Osteocyte (in vitro differentiated cells): ENCODE results near the gene SHISA5. TPM values are rescaled to one million over a fixed set of nuclear protein-coding genes. Genes with fewer than 3 reads are reported as not detected.

Experiments used
- DNase-seq: peaks from one replicate; pipeline ENCODE4 v3.0.0; 2021; ENCODE audit warnings: mixed read lengths; ENCODE audit not compliant: unreplicated experiment; ENCODE audit errors: extremely low spot score
- H3K27ac Mint-ChIP-seq: one replicate; pipeline ENCODE4 v1.8.0; 2021; ENCODE audit warnings: mild to moderate bottlenecking, mixed read lengths; ENCODE audit not compliant: unreplicated experiment
- H3K27me3 Mint-ChIP-seq: one replicate; pipeline ENCODE4 v1.8.0; 2021; ENCODE audit warnings: mixed read lengths; ENCODE audit not compliant: unreplicated experiment
- H3K36me3 Mint-ChIP-seq: one replicate; pipeline ENCODE4 v1.8.0; 2021; ENCODE audit warnings: mixed read lengths; ENCODE audit not compliant: unreplicated experiment
- H3K4me1 Mint-ChIP-seq: one replicate; pipeline ENCODE4 v1.8.0; 2021; ENCODE audit warnings: mixed read lengths; ENCODE audit not compliant: unreplicated experiment
- H3K4me3 Mint-ChIP-seq: one replicate; pipeline ENCODE4 v1.8.0; 2021; ENCODE audit warnings: mild to moderate bottlenecking, moderate library complexity, mixed read lengths; ENCODE audit not compliant: unreplicated experiment
- H3K9me3 Mint-ChIP-seq: one replicate; pipeline ENCODE4 v1.8.0; 2021; ENCODE audit warnings: mixed read lengths; ENCODE audit not compliant: unreplicated experiment
- CTCF ChIP-seq: fragments of 200-600 bp; sonication (generic); IDR thresholded peaks from 2 replicates; pipeline ENCODE4 v1.5.0; 2021; ENCODE audit warnings: antibody characterized with exemption, mild to moderate bottlenecking, moderate library complexity
- total RNA-seq: library from RNA; stranded (reverse); gene quantifications from 2 replicates; pipeline ENCODE4 v1.2.1, GENCODE V29; 2021

SHISA5 gene
- total RNA-seq, 1 donor from 2014 or later, result 203 TPM

DNA sequence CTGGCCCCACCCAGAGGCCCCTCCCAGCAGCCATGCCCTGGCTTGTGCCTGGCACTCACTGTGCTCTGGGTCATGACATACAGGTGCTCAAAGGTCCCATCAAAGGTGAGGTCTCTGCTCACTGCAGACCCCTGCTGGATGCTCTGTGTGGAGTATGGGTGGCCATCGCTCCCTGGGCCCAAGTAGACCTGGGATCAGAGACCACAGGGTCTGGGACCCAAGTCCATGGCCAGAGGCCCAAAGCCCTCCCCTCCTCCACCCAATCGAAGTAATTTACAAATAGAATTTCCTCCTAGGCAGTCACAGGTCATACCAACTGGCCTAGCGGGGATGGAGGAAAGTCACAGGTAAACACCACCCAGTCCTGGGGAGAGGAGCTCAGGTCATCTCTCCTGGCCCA lies 81.7 kb downstream of the SHISA5 start:
- no peak for TF ChIP-seq CTCF
- H3K4me1 Mint-ChIP-seq, result peaks cover 38% of the 10 kb centered on the region
- no peak overlapping the region for H3K27ac Mint-ChIP-seq
- H3K9me3 Mint-ChIP-seq, result no peaks in the 10 kb centered on the region
- peaks cover 9% of the 10 kb centered on the region for H3K36me3 Mint-ChIP-seq
- no peak overlapping the region for H3K4me3 Mint-ChIP-seq
- no peak for DNase-seq
- no peaks in the 10 kb centered on the region for H3K27me3 Mint-ChIP-seq

DNA sequence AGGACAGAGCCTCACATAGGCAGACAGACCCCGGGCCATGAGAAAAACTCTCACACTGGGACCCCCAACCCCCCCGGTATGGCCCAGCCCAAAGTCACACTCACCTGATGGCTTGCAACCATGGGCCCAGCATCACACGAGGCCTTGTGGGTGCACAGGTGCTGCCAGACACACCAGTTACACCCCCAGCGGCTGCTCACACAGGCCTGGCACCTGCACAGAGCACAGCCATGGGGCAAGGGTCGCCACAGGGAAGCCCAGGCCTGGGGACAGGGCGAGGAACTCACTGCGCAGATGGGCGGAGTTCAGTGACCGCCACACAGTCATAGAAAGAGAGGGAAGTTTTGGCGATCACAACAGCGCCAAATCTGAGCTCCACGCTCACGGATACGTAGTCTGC lies 83.4 kb downstream of the SHISA5 start:
- Mint-ChIP-seq H3K4me1 (peaks cover 21% of the 10 kb centered on the region), H3K27me3 (no peaks in the 10 kb centered on the region), H3K4me3 (no peak overlapping the region), H3K36me3 (peaks cover 17% of the 10 kb centered on the region), H3K27ac (no peak overlapping the region), H3K9me3 (no peaks in the 10 kb centered on the region)
- no peak for TF ChIP-seq CTCF
- DNase-seq, result no peak

- Mint-ChIP-seq H3K27me3 (no peaks in the 10 kb centered on the region), H3K4me1 (peaks cover 13% of the 10 kb centered on the region), H3K27ac (no peak overlapping the region), H3K9me3 (no peaks in the 10 kb centered on the region), H3K4me3 (no peak overlapping the region), H3K36me3 (peaks cover 23% of the 10 kb centered on the region)
- no peak for DNase-seq
- no peak for TF ChIP-seq CTCF
Measured at GRCh38 chr3:48419597-48419996, 84.4 kb downstream of the SHISA5 start.

DNA sequence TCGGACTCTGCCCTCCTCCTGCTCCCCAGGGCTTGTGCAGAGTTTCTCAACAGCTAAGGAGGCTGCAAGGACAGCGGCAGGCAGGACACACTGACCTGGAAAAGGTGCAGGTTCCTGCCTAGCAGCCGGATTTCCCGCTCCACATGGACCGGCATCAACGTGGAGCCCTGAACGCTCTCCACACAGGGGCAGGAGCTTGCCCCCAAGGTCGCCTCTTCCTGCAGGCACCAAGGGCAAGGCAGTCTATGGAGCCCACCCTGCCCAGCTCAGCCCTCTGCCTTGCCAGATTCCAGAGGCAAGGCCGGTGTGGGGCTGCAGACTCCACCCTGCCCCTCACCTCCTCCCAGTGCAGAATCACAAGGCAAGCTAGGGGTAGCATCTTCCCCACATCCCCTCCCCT lies 84.8 kb downstream of the SHISA5 start:
- Mint-ChIP-seq H3K36me3 (peaks cover 23% of the 10 kb centered on the region), H3K27ac (no peak overlapping the region), H3K4me3 (no peak overlapping the region), H3K27me3 (no peaks in the 10 kb centered on the region), H3K9me3 (no peaks in the 10 kb centered on the region), H3K4me1 (peaks cover 8% of the 10 kb centered on the region)
- DNase-seq, result no peak
- no peak for TF ChIP-seq CTCF

DNA sequence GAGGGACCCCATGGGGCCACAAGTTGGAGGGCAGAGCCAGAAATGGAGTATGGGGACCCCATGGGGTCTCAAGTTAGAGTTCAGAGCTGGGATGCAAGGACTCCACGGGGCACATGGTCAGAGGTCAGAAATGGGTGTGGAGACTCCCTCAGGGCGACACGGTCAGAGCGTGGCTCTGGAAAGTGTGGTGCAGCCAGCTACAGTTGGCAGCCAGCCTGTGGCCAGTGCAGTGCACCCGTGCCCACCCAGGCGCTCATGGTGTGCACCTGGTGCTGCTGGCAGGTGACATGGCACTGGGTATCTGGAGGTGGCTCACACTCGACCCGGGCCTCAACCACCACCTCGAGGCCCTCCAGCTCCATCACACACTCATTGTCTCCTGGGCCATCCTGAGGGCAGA lies 85.3 kb downstream of the SHISA5 start:
- no peak for TF ChIP-seq CTCF
- Mint-ChIP-seq H3K36me3 (peaks cover 23% of the 10 kb centered on the region), H3K4me3 (no peak overlapping the region), H3K9me3 (no peaks in the 10 kb centered on the region), H3K27me3 (no peaks in the 10 kb centered on the region), H3K4me1 (peaks cover 7% of the 10 kb centered on the region), H3K27ac (no peak overlapping the region)
- DNase-seq, result no peak
